Activated gamma-delta T cell (primary cell): ENCODE measurements around the gene LCTL.
"Not testable (repeated sequence)": the region's sequence is repeated elsewhere in the genome, so short reads cannot be mapped to it uniquely, and the experiment has no call there.

Experiments
- DNase-seq: peaks from one replicate; lab custom pipeline; 2025; lab: John Stamatoyannopoulos, UW

Gene LCTL

DNA sequence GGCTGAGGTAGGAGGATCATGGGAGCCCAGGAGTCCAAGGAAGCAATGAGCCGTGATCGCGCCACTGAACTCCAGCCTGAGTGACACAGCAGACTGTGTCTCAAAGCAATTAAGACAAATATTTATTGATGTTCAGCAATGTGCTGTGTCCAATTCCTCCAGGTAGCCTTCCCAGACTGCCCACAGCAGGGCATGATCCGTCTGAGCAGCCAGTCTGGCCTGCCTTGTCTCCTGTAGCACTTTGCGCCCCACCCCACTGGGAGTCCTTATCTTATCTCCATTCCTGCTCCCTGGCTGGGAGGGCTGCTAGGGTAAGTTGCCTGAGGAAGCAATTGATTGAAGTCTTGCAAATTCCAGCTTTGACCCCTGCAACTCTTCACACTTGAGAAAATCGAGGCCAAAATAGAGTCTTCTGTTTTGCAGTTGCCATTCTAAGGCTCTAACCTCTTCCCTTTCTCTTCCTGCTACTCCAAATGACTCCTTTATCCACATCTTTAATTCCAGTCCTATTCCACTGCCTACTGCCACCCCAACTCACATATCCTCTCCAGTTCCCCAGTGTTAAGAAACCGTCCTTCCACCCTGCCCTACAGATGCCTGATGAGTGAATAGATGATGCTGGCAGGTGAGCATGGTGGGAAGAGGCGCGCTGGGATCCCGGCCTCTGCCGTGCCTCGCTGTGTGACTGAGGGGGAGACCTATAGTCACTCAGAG is 26.9 kb upstream of the LCTL start:
- DNase-seq, result no peak

DNA sequence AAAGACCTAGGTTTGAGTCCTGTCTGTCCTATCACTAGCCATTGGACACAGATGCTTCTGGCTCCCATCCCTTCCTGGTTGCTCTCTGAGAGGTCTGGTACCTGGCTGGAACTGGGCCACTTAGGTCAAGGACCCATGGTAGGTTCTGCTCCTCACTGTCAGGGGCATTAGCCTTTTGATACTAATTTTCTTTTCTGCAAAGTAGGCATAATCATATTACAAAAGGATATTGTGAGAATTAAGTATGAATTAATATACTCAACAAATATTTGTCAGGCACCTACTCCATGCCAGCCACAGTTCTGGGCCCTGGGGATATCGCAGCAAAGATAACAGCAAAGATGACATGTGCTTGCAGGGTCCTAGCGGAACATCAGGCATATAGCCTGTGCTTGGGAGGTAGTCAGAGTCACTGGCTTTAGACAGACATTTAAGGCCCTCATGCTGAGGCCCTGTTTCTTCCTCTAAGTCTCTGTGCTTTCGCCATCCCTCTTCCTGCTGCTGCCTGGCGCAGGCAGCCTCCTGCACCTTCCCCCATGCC is 25.6 kb upstream of the LCTL start:
- DNase-seq, result no peak

DNA sequence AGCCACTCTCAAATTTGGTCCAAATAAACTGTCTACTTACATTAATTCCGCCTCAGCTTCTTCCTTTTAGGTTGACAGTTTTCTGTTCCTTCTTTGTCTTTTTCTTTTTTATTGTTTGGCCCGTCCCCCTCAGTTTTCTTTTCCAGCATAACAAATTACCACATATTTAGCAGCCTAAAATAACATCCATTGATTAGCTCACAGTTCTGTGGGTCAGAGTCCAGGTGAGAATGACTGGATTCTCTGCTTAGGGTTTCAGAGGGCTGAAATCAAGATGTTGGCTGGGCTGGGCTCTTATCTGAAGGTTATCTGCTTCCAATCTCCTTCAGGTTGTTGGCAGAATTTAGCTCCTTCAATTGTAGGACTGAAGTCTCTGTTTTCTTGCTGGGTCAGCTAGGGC is 24.6 kb upstream of the LCTL start:
- DNase-seq, result no peak

DNA sequence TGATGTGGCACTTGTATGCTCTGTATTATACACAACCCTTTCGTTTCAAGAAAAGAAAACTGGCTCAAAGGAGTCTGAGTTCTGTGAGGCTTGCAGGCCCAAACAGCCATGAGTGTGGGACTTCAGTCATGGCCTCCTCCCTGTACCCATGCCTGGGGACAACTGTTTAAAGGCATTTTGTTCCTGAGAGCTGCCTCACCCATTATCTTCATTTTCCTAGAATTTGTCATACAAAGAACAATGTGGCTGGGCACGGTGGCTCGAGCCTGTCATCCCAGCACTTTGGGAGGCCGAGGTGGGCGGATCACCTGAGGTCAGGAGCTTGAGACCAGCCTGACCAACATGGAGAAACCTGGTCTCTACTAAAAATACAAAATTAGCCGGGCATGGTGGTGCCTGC is 23.6 kb upstream of the LCTL start:
- not testable (repeated sequence) for DNase-seq

DNA sequence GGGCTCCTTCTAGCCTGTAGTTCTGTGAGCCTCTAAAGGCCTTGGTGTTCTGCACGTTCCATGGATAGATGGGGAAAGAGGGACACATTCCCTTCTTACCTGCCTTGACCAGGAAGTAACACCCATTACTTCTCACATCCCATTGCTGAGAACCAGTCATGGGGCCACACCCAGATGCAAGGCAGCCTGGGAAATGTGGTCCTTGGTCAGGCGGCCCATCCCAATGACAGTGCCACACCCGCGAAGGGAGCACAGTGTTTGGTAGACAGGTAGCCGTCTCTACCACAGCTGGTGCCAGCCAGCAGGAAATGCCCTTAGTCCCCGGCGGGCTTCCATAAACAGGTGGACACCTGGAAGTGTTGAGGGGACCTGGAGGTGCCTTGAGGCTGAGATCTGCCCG is 23.2 kb upstream of the LCTL start:
- no peak for DNase-seq

DNA sequence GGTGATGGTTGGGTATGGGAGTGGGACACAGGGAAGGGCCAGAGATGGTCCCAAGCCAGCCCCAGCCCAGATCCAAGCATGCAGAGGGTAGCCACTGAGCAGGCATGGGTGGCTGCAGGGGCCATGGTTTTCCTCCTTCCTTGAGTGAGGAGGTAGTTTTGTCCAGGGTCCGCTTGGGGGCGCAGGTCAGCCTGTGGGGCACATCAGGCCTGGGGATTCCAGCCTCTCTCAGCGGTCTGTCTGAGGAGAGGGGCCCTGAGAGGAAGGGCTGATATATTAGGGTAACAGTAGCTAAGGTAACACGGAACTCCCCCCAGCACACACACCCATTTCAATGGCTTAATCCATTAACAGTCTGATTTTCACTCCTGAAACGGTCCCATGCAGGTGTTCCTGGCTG is 22.7 kb upstream of the LCTL start:
- DNase-seq, result no peak

DNA sequence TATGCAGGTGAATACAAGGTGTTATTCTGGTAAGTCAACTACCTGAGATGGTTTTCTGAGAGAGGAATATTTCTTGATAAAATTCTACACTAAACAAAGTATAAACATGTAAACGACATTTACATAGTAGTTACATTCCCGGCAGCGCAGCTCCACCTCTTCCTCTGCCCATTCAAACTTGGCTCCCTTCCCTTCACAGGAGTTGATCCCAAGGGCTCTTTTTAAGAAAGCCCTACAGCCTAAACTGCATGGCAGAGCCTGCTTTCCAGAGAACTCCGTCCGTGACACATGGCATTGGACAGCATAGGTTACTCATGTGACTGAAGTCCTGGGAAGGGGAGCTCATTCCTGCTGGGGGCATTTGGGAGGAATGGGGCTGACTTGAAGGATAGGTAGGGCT is 22.0 kb upstream of the LCTL start:
- no peak for DNase-seq

DNA sequence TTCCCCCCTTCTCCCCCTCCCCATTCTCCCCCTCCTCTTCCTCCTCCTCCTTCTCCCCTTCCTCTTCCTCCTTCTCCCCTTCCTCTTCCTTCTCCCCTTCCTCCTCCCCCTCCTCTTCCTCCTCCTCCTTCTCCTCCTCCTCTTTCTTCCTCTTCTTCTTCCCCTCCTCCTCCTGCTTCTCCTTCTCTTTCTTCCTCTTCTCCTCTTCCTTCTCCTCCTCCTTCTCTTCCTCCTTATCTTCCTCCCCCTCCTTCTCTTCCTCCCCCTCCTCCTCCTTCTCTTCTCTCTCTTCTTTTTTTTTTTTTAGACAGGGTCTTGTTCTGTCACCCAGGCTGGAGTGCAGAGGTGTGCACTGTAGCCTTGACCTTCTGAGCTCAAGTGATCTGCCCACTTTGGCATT is 21.2 kb upstream of the LCTL start:
- DNase-seq, result no peak

DNA sequence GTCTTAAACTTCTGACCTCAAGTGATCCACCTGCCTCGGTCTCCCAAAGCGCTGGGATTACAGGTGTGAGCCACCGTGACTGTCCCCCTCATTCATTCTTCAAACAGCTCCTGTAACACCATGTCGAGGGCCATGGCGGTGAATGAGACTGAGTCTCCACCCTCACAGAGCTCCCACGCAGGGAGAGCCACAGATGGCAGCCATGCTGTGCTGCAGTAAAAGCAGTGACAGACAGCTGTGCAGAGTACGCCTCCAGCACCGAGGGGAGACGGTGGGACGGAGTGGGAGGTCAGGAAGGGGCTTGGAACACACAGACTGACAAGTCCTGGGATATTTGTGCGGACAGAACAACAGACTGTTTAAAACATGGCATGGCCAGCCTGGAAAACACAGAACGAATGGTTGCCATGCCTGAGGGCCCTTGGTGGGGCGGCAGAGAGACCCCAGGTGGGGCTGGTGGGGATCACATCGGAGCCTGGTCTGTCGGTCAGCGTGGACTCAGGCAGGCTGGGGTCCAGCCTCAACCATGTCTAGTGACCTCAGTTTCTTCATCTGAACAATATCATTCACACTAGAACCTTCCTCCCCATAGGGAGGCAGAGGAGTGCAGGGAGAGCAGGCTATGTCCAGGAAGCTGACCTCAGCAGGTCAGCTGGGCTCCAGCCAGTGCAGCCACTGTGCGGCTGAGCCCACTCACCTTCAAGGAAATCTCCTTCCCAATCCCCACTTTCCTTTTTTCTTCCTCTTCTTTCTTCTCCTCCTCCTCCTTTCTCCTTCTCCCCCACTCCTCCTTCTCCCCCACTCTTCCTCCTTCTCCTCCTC is 20.6 kb upstream of the LCTL start:
- no peak for DNase-seq

DNA sequence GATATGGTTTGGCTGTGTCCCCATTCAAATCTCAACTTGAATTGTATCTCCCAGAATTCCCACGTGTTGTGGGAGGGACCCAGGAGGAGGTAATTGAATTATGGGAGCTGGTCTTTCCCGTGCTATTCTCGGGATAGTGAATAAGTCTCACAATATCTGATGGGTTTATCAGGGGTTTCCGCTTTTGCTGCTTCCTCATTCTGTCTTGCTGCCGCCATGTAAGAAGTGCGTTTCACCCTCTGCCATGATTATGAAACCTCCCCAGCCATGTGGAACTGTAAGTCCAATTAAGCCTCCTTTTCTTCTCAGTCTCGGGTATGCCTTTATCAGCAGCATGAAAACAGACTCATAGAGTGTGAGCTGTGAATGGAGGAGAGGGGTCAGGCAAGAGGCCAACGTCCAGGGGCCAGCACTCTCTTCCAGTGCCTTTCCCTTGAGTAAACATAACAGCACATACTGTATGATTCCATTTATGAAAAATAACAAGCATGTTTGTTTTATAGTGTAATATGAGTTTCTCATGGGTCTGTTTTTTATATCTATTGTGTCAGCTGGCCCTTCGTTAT is 16.3 kb upstream of the LCTL start:
- no peak for DNase-seq

DNA sequence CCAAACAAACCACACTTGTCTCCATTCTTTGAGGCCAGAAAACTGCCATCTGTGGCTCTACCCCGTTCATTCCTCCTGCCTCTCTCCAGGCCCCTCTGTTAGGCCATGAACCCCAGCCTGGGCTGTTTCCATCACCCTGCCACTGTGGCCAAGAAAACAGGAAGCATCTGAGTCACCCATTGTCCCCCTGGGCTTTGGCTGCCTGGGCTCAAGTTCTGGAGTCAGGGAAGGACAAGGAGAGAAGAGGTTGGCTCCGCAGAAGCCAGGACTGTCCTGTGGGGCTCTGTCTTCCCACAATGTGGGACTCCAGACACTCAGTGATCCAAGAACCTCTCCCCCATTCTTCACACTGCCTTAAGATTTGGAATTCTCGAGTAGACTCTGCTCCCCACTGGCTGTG is 14.8 kb upstream of the LCTL start:
- DNase-seq, result no peak

DNA sequence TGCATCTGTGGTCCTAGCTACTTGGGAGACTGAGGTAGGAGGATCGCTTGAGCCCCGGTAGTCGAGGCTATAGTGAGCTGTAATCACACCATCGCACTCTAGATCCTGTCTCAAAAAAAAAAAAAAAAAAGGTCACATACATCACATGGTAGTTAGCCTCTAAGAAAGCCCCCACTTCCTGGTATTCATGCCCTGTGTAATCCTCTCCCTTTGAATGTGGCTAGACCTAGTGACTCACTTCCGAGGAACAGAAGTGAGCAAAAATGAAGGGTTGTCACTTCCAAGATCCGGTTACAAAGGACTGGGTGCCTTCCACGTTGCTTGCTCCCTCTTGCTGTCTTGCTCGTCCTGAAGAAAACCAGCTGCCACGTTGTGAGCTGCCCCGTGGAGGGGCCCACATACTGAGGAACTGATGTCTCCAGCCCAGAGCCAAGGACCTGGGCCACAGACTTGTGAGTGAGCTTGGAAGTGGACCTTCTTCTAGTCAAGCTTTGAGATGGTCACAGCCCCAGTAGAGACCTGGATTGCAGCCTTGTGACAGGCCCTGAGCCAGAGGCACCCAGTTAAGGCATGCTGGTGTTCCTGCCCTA is 12.6 kb upstream of the LCTL start:
- DNase-seq, result no peak

DNA sequence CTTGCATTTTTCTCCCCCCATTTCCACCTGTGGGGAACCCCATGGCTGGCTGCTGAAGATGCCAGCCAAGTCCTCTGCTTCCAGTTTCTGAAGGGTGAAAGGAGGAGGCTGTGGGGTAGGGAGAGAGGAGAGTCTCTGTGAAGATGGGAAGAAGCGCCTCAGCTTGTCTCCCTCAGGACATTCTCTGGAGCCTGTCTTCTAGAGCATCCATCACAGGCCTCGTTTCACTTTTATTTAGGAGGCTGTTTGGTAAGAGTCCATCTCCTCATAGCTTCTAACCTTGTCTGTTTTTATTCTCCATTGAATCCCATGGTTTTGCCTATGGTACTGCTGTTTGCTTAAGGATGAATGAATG is 8.8 kb upstream of the LCTL start:
- DNase-seq, result no peak

DNA sequence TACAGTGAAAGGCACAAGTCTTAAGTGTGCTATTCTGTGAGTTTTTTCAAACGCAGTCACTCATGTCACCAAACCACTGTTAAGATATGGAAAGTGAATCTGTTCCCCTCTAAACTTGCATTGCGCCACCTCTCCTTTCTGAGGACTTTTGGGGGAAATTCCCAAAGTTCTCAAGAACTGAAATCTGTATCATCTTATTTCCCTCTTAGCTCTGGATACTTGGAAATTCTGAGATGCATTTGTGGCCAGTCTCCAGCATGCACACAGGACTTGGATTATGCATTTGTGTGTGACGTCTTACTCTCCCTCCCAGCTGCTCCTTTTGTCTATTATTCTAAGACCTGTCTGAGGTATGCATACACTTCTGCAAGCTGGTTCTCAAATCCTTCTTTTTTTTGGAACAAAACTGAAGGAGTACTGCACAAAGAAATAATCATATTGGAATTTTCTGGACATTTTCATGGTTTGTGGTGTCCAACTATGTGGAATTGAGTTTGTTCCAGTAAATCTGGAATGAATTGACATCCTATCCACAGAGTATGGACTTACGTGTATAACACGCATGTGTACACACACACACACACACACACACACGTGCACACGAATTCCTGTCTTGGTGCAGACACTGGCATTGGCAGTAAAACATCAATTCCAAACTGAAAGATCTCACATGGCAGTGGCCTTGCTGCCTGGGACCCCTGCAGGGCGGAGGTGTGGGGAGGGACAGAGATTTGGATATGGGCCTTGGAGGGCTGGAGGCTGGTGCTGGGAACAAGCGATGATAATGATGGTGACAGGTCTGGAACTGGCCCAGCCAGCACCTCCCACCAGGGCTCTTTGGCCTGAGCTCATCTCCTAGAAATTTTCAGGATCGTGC is 8.2 kb upstream of the LCTL start:
- no peak for DNase-seq

DNA sequence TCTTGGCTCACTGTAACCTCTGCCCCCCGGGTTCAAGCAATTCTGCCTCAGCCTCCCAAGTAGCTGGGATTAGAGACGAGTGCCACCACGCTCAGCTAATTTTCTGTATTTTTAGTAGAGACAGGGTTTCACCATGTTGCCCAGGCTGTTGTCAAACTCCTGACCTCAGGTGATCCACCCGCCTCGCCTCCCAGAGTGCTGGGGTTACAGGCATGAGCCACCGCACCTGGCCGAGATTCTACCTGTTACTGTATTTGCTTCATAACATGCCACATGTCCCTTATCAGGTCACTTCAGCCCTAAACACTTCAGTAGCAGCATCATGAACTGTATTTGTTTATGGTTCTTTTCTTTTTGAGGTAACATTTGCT is 7.5 kb upstream of the LCTL start:
- no peak for DNase-seq

DNA sequence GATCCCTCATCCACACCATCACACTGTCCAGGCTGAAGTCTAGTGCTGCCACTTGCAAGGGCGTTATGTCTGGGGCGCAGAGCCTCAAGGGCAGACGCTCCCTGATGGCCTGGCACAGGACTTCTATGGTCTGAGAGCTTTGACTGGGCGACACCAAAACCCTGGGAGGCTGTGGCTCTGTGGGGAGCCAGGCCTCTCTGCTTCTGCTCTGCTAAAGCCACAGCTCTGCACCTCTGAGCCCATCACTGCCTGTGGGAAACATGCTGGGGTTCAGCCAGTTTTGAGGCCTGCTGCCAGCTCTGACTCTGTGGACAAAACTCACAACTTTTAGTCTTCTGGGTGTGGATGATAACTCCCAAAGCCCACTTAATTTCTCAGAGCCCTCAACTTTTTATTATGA is 6.3 kb upstream of the LCTL start:
- DNase-seq, result no peak

DNA sequence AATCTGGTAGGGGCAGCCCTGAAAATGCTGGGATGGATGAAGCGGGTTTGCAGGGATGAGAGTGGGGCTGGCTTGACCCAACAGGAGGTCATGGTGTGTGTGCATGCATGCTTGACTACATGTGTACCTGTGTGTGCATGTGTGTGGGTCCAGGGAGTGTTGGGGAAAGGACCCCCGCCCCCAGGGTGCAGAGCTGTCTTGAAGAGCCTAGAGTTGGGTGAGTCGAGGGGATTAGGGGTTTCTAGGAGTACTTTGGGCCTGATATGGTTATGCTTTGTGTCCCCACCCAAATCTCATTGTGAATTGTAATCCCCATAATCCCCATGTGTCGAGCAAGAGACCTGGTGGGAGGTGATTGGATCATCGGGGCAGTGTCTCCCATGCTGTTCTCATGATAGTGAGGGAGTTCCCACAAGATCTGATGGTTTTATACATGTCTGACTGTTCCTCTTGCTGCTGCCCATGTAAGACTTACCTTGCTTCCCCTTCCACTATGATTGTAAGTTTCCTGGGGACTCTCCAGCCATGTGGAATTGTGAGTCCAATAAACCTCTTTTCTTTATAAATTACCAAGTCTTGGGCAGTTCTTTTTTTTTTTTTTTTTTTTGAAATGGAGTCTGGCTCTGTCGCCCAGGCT is 5.2 kb upstream of the LCTL start:
- no peak for DNase-seq

DNA sequence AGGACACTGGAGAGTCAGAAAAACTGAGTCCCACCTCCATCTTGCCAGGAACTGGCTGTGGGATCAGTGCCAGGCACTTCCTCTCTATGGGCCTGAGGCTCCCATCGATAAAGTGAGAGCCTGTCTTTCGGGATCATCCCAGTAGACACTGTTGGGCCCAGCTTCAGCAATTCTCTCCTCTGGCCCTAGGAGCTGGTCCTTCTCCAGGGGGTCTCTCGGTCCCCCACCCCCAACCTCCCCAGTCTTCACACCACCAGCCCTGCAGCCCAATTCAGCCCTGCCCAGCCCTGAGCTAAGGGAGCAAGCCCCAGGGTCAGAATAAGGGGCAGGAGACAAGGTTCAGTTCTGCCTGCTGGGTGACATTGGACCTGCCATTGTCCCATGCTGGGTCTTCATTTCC is 4.5 kb upstream of the LCTL start:
- no peak for DNase-seq

DNA sequence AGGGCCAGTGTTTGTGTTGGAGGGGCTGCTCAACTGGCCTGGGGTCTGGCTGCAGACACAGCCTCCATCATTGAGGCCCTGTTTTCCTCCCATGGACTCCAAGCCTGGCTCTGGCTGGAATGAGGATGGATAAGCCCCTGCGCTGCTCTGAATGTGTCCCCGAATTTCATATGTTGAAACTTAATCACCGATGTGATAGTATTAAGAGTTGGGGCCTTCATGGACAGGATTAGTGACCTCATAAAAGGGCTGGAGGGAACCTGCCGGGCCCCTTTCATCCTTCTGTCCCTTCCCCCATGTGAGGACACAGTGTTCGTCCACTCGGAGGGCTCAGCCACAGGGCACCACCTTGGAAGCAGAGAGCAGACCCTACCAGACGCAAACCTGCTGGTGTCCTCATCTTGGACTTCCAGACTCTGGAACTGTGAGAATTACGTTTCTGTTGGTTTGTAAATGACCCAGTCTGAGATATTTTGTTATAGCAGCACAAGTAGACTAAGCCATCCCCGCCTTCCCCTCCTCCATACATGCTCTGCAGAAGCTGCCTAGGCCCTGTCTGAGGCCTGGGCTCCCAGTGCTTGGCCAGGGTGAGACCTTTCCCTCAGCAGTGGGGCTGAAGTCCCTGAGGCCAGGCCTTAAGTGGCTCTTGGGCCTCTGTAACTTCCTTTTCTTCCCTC is 3.8 kb upstream of the LCTL start:
- DNase-seq, result no peak

DNA sequence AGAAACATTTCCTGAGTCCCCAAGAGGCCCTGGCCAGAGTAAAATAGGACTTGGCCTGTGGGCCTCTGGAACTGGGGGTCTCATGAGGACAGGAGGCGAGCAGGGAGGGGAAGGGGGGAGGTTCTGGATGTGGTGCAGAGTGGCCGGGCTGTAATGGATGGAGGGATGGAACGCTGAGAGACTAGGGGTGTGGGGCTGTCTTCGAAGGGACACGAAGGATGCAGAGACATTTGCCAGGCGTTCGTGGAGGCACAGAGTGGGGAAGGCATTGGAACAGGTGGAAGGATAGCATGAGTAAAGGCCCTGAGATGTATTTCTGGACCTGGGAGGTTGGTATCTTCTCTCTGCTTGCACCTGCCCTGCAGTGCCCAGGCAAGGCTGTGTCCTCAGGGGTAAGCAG is 2.1 kb upstream of the LCTL start:
- no peak for DNase-seq
